Activated CD4-positive, alpha-beta T cell treated with anti-CD3 and anti-CD28 coated beads, Interleukin-2, amount 50 U/mL, for 24 hours (primary cell): ENCODE data around the gene GUCA1C.

Experiments used
- DNase-seq, 2 donors: peaks; one replicate each; pipeline ENCODE4 v3.0.0-alpha.2; 2020; ENCODE audit warnings: low read depth in 1 of 2, low spot score in 1 of 2

The GUCA1C gene, protein sequence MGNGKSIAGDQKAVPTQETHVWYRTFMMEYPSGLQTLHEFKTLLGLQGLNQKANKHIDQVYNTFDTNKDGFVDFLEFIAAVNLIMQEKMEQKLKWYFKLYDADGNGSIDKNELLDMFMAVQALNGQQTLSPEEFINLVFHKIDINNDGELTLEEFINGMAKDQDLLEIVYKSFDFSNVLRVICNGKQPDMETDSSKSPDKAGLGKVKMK

DNA sequence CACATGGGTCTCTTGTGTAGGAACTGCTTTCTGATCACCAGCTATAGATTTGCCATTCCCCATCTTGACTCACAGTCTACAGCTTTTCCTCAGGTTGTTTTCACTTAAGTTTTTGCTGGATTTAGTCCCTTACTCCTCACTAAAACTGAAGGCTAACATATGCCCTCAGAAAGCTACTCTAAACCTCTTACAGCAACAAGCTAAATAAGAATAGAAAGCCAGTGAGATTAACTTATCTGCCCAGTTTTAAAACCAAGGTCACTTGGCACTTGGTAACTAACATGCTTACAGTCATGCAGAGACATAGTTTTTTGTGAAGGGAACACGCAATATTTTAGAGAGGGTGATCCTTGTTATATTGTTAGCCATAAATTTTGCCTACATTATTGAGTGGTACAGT lies at the start of gene GUCA1C:
Gene GUCA1C (minus strand): TSS at position 180 of the 400 bp plus-strand sequence. CDS start 117 bp downstream, at position 63.
- no peak for DNase-seq

DNA sequence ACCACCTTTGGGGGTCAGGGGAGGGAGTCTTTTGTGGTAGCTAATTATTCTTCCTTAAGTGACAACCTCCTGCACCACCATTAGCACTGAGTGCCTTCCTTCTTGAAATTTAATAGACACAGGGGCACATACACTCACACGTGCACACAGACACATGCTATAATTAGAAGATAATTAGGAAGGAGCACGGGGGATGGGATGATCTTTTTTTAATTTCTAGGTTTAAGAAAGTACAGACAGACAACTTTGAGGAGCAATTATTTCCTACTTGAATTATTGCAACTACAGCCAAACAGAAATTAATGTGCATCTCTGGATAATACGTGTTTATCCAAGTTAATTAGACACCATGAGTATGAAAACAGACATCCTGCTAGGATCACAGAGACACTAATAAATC lies 44.8 kb upstream of the GUCA1C start:
- no peak for DNase-seq

- DNase-seq: no peak
These were observed 32.2 kb upstream of the GUCA1C start for GRCh38 chr3:108985844-108986243.

- no peak for DNase-seq
These were observed 29.4 kb upstream of the GUCA1C start for GRCh38 chr3:108983051-108983450.

- DNase-seq: no peak
These were observed 22.4 kb upstream of the GUCA1C start for GRCh38 chr3:108976058-108976457.

- DNase-seq: no peak
These were observed 19.3 kb upstream of the GUCA1C start for GRCh38 chr3:108973019-108973418.

DNA sequence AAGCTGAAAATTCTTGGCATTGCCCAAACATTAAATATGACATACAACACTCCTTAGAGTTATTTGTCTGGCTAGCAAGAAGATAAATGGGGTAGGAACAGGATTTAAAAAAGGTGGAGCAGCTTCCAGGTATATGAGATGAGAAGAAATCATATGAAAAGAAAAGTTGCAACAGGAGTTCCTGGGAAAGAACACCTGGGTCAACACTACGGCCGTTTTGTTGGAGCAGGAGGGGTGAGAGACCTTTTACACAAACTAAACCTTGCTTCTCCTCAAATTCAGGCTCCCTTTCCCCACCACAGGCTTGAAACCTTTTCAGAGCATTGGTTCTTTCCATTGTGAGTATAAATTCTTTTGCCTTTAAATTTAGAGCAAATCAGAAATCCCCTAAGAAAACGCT lies 18.8 kb upstream of the GUCA1C start:
- no peak for DNase-seq

- no peak for DNase-seq
These were observed 16.9 kb upstream of the GUCA1C start for GRCh38 chr3:108970561-108970960.

- no peak for DNase-seq
These were observed 13.1 kb upstream of the GUCA1C start for GRCh38 chr3:108966773-108967172.

- DNase-seq: no peak
These were observed 5.3 kb upstream of the GUCA1C start for GRCh38 chr3:108959017-108959416.

DNA sequence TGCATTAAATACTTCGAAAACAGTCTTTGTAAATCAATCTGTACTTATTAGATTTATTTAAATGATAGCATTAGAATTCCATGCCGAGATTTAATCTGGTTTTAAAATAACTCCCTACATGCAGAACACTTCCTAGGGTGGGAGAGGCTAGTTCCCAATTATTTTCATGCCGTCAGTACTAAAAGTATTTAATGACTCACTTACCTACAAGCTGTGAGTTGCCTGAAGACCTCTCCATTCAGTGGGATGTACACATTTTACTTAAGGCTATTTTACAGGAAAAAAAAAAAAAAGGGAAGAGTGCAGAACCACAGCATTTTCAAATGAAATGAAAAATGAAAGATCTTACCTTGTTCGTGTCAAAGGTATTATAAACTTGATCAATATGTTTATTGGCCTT lies 469 bp downstream of the GUCA1C start:
- DNase-seq: no peak

- DNase-seq: no peak
These were observed 1.7 kb downstream of the GUCA1C start for GRCh38 chr3:108951820-108952501.

DNA sequence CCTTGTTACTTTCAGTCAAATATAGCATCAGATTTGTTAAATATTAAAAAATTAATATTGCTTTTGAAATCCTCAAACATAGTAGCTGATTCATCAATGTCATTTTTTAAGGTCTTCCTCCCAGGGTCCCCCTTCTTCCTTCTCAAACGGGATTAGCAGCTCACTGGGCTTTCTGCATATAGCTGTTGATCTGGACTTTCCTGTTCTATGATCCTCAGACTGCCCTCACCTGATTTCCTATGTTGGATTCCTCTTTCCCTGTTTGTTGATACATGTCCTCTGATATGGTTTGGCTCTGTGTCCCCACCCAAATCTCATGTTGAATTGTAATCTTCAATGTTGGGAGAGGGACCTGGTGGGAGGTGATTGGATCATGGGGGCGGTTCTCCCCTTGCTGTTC lies 5.8 kb downstream of the GUCA1C start:
- no peak for DNase-seq

DNA sequence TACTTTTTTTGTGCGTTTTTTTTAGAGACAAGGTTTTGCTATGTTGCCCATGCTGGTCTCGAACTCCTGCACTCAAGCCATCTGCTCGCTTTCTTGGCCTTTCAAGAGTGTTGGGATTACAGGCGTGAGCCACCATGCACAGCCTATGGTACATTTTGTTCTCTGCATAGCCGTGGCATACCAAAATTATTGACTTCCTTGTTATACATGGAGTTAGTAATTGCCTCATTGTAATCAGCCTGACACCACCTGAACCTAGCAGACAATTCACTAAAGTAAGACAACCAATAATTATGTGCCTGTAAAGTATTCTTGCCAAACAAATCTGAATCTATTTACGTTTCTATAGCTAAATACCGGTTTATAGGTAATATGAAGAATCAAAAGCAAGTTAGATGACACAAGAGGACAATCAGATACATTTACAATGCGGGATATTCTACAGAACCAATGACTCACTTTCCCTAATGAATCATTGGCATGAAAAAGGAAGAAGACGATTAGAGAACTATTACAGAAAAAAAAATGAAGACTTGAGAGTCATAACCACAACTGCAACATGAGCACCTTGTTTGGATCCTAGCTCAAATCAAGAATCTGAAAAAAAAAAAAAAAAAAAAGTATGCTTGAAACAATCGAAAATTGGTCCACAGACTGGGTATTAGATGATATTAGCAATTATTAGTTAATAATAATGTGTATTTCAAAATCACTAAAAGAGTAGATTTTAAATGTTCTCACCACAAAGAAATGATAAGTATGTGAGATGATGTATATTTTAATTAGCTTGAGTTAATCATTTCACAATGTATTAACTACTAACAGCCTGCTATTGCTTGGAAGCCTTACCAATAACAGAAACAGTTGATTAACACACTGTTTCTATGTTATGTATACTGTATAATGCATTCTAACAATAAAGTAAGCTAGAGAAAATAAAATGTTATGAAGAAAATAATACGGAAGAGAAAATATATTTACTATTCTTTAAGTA lies 7.1 kb downstream of the GUCA1C start:
- DNase-seq: no peak

GRCh38 chr3:108940568-108941263 lies 13.0 kb downstream of the GUCA1C start:
- DNase-seq: no peak

DNA sequence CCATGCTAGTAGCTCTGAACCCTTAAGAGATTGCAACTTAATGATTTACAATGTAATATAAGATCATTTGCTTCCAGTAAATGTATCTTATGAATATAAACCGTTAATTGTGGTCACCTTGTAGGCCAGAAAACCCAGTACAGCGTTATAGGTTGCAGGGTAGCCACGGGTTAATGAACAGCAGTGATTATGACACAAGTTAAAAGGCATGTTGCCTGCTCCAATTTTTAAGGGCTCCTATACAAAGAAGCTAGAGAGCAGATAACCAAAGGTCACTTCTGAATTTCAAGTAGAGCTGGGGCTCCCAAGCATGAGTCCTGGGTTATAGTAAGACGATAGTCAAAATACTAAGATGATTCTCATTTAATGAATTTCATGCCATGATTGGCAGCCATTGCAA lies 13.5 kb downstream of the GUCA1C start:
- DNase-seq: no peak

DNA sequence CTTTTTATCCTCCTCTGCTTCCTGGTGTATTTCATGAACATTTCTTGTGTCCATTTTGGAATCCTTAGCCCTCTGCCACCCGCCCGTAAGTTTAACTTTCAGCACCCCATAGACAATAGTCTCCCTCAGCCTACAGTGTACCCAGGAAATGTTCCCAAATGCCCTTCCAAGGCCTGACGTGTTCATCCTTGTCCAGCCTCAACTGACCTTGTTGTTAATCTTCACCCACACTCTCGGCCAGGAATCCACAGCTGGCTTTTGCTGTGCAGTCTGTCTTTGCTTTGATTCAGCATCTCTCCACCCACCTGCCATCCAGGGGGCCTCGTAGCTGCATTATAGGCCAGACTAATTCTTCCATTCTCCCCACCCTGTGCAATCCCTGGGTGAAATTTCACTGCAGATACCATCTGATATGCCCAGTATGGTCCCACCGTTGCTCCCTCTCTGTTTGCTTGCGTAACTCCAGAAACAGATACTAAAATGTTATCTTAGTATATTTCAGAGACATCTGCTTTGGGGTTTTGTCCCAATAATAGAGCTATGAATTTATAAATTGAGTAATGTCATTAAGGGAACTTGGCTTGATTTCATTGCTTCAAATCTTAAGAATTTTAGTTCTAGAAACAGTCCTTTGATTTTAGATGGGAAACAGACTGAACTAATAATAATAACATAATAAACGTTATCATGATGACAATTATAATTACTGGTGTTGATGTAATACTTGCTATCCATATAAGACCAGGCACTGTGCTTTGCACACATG lies 16.6 kb downstream of the GUCA1C start:
- DNase-seq: no peak

GRCh38 chr3:108931035-108931434 lies 22.6 kb downstream of the GUCA1C start:
- no peak for DNase-seq

GRCh38 chr3:108918866-108919265 lies 34.8 kb downstream of the GUCA1C start:
- DNase-seq: no peak
